H1 (cell line): ENCODE data around the gene LRRC27. TPM values are rescaled to one million over a fixed set of nuclear protein-coding genes. Genes with fewer than 3 reads are reported as not detected.

Experiments used
- EGR1 ChIP-seq: IDR thresholded peaks from 2 replicates; pipeline ENCODE4 v1.6.1; 2011; ENCODE audit warnings: low read depth, low read length, borderline replicate concordance
- JUN ChIP-seq: IDR thresholded peaks from 2 replicates; pipeline ENCODE4 v1.6.1; 2011; ENCODE audit warnings: low read depth, mild to moderate bottlenecking, improper control_type of control experiment, low read length
- JUND ChIP-seq: IDR thresholded peaks from 2 replicates; pipeline ENCODE4 v1.6.1; 2011; ENCODE audit warnings: mild to moderate bottlenecking, improper control_type of control experiment, low read length
- KDM5A ChIP-seq: fragments of 200-600 bp; IDR thresholded peaks from 2 replicates; pipeline ENCODE4 v1.7.1; 2012; ENCODE audit warnings: mild to moderate bottlenecking, low read length, inconsistent platforms, mixed read lengths
- SP2 ChIP-seq: IDR thresholded peaks from 2 replicates; pipeline ENCODE4 v1.6.1; 2012; ENCODE audit warnings: mild to moderate bottlenecking, low read length, inconsistent platforms
- polyA plus RNA-seq, 7 experiments: library from polyadenylated mRNA; depleted of rRNA in 3 of 7; stranded (reverse) in 5 of 7; unstranded in 2 of 7; fragments of >200 nt in 5 of 7; fragments of 200-250 nt in 2 of 7; gene quantifications; 1 replicate in 5 of 7; 2 replicates in 1 of 7; 4 replicates in 1 of 7; pipeline versions ENCODE4 v1.2.1 to v1.2.3, GENCODE V29; 2011 to 2013; ENCODE audit warnings: missing spikeins in 2 of 7, mixed read lengths in 2 of 7
- total RNA-seq: library from RNA; stranded (reverse); fragmentation: NEBNext Ultra II Directional; extraction: Animal tissue kit (Norgen Biotek cat#: 25700); gene quantifications from 2 replicates; pipeline ENCODE4 v1.2.1, GENCODE V29; 2021
- TF ChIP-seq, protein P1 (sequence below): IDR thresholded peaks from 2 replicates; pipeline ENCODE4 v1.6.1; 2011; ENCODE audit warnings: low read depth, mild to moderate bottlenecking, low read length; ENCODE audit not compliant: insufficient read depth

The LRRC27 gene
- total and polyA plus RNA-seq, 2 of the 8 experiments (the other 6 are each of a cell fraction or from before 2014, with no cell fraction given) = 1.2 to 3.8 TPM

DNA sequence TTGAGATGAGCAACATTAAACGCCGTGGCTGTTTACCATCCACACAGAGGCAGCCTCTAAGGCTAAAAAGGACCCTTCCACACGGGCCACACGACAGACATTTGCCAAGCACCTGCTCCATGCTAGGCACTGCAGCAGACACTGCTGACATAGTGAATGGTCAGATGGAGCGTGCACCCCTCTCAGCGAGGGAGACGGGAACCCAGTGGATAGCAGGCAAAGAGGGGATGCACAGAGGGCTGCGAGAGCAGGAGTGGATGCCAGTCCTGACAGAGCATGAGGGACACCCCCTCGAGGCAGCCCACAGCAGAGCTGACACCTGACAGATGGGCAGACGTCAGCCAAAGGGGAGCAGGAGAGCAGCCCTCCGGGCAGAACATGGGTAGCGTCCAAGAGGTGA lies 18.7 kb upstream of the LRRC27 start (continued):
- TF ChIP-seq JUND (no peak), EGR1 (no peak), SP2 (no peak), JUN (no peak), KDM5A (no peak)
- TF ChIP-seq, protein P1, sequence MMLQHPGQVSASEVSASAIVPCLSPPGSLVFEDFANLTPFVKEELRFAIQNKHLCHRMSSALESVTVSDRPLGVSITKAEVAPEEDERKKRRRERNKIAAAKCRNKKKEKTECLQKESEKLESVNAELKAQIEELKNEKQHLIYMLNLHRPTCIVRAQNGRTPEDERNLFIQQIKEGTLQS = no peak
